GM13976 (cell line): ENCODE measurements around the gene TMOD1.

Experiments
- DNase-seq: peaks from one replicate; pipeline ENCODE4 v3.0.0; 2012; ENCODE audit warnings: low spot score
- CTCF ChIP-seq: IDR thresholded peaks from 2 replicates; pipeline ENCODE4 v1.5.1; 2012; ENCODE audit warnings: borderline replicate concordance, mild to moderate bottlenecking; ENCODE audit not compliant: insufficient read depth; ENCODE audit errors: extremely low read depth, missing control alignments, control extremely low read depth
- in situ Hi-C: fragments of 300-500 bp; cut with MboI; formaldehyde crosslinking; loops from one replicate; pipeline ENCODE4 v1.12.0; 2022; ENCODE audit warnings: low sequenced_read_pairs, mixed read lengths, inconsistent platforms; ENCODE audit not compliant: unreplicated experiment

The TMOD1 gene

GRCh38 chr9:97645720-97646119 lies 144.3 kb downstream of the TMOD1 start:
- no peak for TF ChIP-seq CTCF
- DNase-seq, result no peak
- in situ Hi-C loops, result no loop called here

GRCh38 chr9:97647996-97648395 lies 146.5 kb downstream of the TMOD1 start:
- DNase-seq, result no peak
- in situ Hi-C loops, result no loop called here
- no peak for TF ChIP-seq CTCF
